ENCODE measurements around the gene SND1. TPM values are rescaled to one million over a fixed set of nuclear protein-coding genes. Genes with fewer than 3 reads are reported as not detected.

SND1 gene
- total RNA-seq, 1 experiment from 2014 or later, result 218 TPM

DNA sequence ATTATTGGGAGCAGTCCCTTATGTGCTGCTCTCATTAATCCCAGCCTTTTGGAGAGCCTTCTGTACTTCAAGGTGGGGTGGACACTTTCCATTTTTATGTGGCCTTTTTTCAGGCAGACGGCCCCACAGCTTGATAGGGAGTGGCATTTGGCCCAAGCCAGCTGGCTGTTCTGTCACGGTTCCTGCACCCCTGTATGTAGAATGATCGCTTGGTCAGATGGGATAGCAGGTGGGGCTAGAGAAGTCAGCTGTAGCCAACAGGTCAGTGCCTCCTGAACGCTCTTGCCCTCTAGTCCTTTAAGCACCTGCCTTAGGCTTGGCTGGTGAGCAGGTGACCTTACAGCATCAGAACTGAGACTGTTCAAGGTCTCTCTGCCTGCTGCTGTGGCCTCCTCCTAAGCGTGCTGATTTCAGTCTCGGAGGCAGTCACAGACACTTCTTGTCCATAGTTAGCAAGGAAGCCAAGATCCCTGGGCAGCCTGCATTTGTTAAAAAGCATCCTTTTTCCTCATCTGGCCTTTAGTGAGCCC, 283.9 kb downstream of the SND1 start:
- H3K79me2 ChIP-seq (ENCODE audit: insufficient read depth, low read length), result no peaks in the 10 kb centered on the region
- H3K36me3 Mint-ChIP-seq (ENCODE audit: insufficient read depth in 1 of 3, low read depth in 3 of 3), result peaks cover 9 to 11% (median 11%) of the 10 kb centered on the region in 3 experiments; a peak in 6 of 7 replicates
- H3K27me3 ChIP-seq (ENCODE audit: insufficient read depth, low read length), result no peaks in the 10 kb centered on the region
- peaks cover 21 to 23% of the 10 kb centered on the region in 2 experiments for H3K4me1 Mint-ChIP-seq
- no CpG with 5 or more reads among the region's 6 CpGs for WGBS (ENCODE audit: extremely low coverage, insufficient read length, low lambda C conversion rate)
- no peaks in the 10 kb centered on the region; the same call in 1 of the 2 replicates for H3K27me3 Mint-ChIP-seq (ENCODE audit: low read depth)
- no peak overlapping the region for H4K8ac ChIP-seq (replicated peaks; ENCODE audit: insufficient read length, low read depth, low read length)
- H3K14ac ChIP-seq (ENCODE audit: insufficient read depth, low read length), result peak overlapping the region; percentile 48; the same call in 1 of the 2 replicates
- no peak overlapping the region for H3K4me3 Mint-ChIP-seq
- no peak overlapping the region for H3T11ph ChIP-seq (ENCODE audit: low read length)
- no peak overlapping the region for H3K18ac ChIP-seq (ENCODE audit: insufficient read length, low read depth, low read length)
- H2AK5ac ChIP-seq (ENCODE audit: insufficient read length, low read length), result no peak overlapping the region
- peaks cover 10% of the 10 kb centered on the region; the same call in 1 of the 2 replicates for H3K4me1 ChIP-seq (ENCODE audit: insufficient read depth, low read length)
- H3K27ac Mint-ChIP-seq, result peak overlapping the region in 2 of 3 experiments; percentile 12 to 20; a peak in 2 of 7 replicates
- H2AFZ ChIP-seq (ENCODE audit: low read length), result no peak overlapping the region
- no peak overlapping the region for H3K56ac ChIP-seq (ENCODE audit: insufficient read length, low read depth, low read length)
- H3K23ac ChIP-seq (ENCODE audit: insufficient read length, low read depth, low read length), result no peak overlapping the region
- H2BK12ac ChIP-seq (ENCODE audit: insufficient read length, low read depth, low read length), result no peak overlapping the region
- H4K5ac ChIP-seq (ENCODE audit: insufficient read length, low read depth, low read length), result no peak overlapping the region
- no peak overlapping the region for H3K4ac ChIP-seq (ENCODE audit: low read depth, low read length)
- no peak for DNase-seq
- no peak overlapping the region for H2BK120ac ChIP-seq (ENCODE audit: low read depth, low read length, poor library complexity, severe bottlenecking)
- H4K91ac ChIP-seq (ENCODE audit: insufficient read length, low read depth, low read length), result no peak overlapping the region
- no peak overlapping the region for H2BK5ac ChIP-seq (ENCODE audit: insufficient read length, low read length)
- no peak overlapping the region for H3K4me2 ChIP-seq (ENCODE audit: insufficient read depth, insufficient read length, low read length)
- no peaks in the 10 kb centered on the region for H3K9me3 ChIP-seq (ENCODE audit: control insufficient read depth, low read depth, low read length)
- TF ChIP-seq, protein P1, sequence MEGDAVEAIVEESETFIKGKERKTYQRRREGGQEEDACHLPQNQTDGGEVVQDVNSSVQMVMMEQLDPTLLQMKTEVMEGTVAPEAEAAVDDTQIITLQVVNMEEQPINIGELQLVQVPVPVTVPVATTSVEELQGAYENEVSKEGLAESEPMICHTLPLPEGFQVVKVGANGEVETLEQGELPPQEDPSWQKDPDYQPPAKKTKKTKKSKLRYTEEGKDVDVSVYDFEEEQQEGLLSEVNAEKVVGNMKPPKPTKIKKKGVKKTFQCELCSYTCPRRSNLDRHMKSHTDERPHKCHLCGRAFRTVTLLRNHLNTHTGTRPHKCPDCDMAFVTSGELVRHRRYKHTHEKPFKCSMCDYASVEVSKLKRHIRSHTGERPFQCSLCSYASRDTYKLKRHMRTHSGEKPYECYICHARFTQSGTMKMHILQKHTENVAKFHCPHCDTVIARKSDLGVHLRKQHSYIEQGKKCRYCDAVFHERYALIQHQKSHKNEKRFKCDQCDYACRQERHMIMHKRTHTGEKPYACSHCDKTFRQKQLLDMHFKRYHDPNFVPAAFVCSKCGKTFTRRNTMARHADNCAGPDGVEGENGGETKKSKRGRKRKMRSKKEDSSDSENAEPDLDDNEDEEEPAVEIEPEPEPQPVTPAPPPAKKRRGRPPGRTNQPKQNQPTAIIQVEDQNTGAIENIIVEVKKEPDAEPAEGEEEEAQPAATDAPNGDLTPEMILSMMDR (conservative IDR thresholded peaks at IDR 0.05), result no peak
- H2BK20ac ChIP-seq (ENCODE audit: low read depth, low read length, poor library complexity, severe bottlenecking), result no peak overlapping the region
- H3K23me2 ChIP-seq (ENCODE audit: insufficient read length, low read depth, low read length, poor library complexity, severe bottlenecking), result no peaks in the 10 kb centered on the region
- H4K20me1 ChIP-seq (ENCODE audit: control insufficient read depth, insufficient read depth, insufficient read length), result no peaks in the 10 kb centered on the region
- no peaks in the 10 kb centered on the region for H3K79me1 ChIP-seq (ENCODE audit: insufficient read depth, low read depth, low read length, poor library complexity, severe bottlenecking)
- H3K9ac ChIP-seq (ENCODE audit: extremely low read depth, insufficient read length, low read length), result no peak overlapping the region
- H3K27ac ChIP-seq (ENCODE audit: insufficient read length, low read depth, low read length), result no peak overlapping the region
- H2BK15ac ChIP-seq (ENCODE audit: low read depth, low read length), result no peak overlapping the region
- H3K9me3 Mint-ChIP-seq, result no peaks in the 10 kb centered on the region

Measured in H9 (cell line).